OCI-LY1 (cell line): Measurements from ENCODE around the gene TM9SF4.

Source experiments
- H2AFZ ChIP-seq: fragments of 200-600 bp; sonication (generic), shearing (Covaris generic); 2 replicates; pipeline ENCODE4 v1.6.0; 2014; ENCODE audit warnings: antibody characterized with exemption, mild to moderate bottlenecking, low read length
- H3F3A ChIP-seq: fragments of 200-600 bp; sonication (generic), shearing (Covaris generic); 2 replicates; pipeline ENCODE4 v1.6.0; 2014; ENCODE audit warnings: mild to moderate bottlenecking, antibody characterized with exemption, low read length, moderate library complexity; ENCODE audit not compliant: insufficient read depth
- H3K27ac ChIP-seq: fragments of 200-600 bp; sonication (generic); 2 replicates; pipeline ENCODE4 v1.5.1; 2014; ENCODE audit warnings: low read length, mixed run types, mild to moderate bottlenecking, low read depth; ENCODE audit not compliant: poor library complexity, severe bottlenecking
- H3K27me3 ChIP-seq: fragments of 200-600 bp; sonication (generic); 2 replicates; pipeline ENCODE4 v1.6.0; 2014; ENCODE audit warnings: antibody characterized with exemption, mild to moderate bottlenecking, low read length, moderate library complexity; ENCODE audit not compliant: insufficient read depth
- H3K36me3 ChIP-seq: fragments of 200-600 bp; sonication (generic); 2 replicates; pipeline ENCODE4 v1.6.1; 2014; ENCODE audit warnings: mild to moderate bottlenecking, antibody characterized with exemption, low read length, moderate library complexity, mixed read lengths; ENCODE audit not compliant: insufficient read depth
- H3K4me1 ChIP-seq: fragments of 200-600 bp; sonication (generic); 2 replicates; pipeline ENCODE4 v1.5.1; 2014; ENCODE audit warnings: mild to moderate bottlenecking, low read length, moderate library complexity; ENCODE audit not compliant: insufficient read depth, severe bottlenecking
- H3K4me2 ChIP-seq: fragments of 200-600 bp; sonication (generic), shearing (Covaris generic); 2 replicates; pipeline ENCODE4 v1.6.1; 2014; ENCODE audit warnings: low read length
- H3K4me3 ChIP-seq: fragments of 200-600 bp; sonication (generic); 2 replicates; pipeline ENCODE4 v1.5.1; 2014; ENCODE audit warnings: low read length, low read depth, mild to moderate bottlenecking, mixed read lengths; ENCODE audit not compliant: poor library complexity, severe bottlenecking
- H3K79me2 ChIP-seq: fragments of 200-600 bp; shearing (Covaris generic); 2 replicates; pipeline ENCODE4 v1.6.1; 2016; ENCODE audit warnings: mixed run types, low read length, mixed read lengths; ENCODE audit not compliant: insufficient read depth
- H3K9ac ChIP-seq: fragments of 200-600 bp; sonication (generic), shearing (Covaris generic); 2 replicates; pipeline ENCODE4 v1.6.1; 2014; ENCODE audit warnings: mild to moderate bottlenecking, low read length, mixed read lengths
- H3K9me2 ChIP-seq: fragments of 200-600 bp; sonication (generic), shearing (Covaris generic); 2 replicates; pipeline ENCODE4 v1.6.1; 2014; ENCODE audit warnings: low read depth, mild to moderate bottlenecking, low read length, mixed read lengths
- H3K9me3 ChIP-seq: fragments of 200-600 bp; shearing (Covaris generic); 2 replicates; pipeline ENCODE4 v1.6.1; 2014; ENCODE audit warnings: low read length, mixed read lengths
- H4K20me1 ChIP-seq: fragments of 200-600 bp; sonication (generic), shearing (Covaris generic); 2 replicates; pipeline ENCODE4 v1.6.0; 2016; ENCODE audit warnings: mild to moderate bottlenecking, low read length; ENCODE audit not compliant: insufficient read depth
- EZH2 ChIP-seq: fragments of 200-600 bp; sonication (generic), shearing (Covaris generic); IDR thresholded peaks from 2 replicates; pipeline ENCODE4 v1.8.0; 2017; ENCODE audit warnings: borderline replicate concordance, mixed run types, mild to moderate bottlenecking, antibody characterized with exemption, low read length, moderate library complexity, mixed read lengths
- TF ChIP-seq, protein P1 (sequence below): fragments of 200-600 bp; sonication (generic), shearing (Covaris generic); IDR thresholded peaks from 2 replicates; pipeline ENCODE4 v1.5.1; 2017; ENCODE audit warnings: mild to moderate bottlenecking, antibody characterized with exemption, low read length, moderate library complexity, mixed read lengths

TM9SF4 gene

DNA sequence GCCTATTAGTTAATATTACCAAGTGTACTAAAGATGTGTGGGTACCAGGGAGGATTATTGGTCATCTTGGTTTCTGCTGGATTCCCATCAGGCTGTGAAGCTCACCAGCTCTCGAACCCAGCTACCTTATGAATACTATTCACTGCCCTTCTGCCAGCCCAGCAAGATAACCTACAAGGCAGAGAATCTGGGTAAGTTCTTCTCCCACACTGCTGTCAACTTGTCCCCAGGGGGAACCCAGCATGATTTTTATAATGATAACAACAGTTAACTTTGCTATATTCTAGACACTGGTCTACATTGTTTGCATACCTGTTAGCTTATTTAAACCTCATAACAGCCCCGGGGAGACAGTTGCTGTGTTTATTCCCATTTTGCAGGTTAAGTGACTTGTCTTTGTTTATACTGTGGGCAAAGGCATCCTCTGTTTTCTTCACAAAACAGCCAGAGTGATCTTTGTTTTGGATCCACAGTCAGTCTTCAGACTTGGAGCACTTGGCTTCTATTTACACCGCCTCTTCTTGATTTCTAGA, 26.5 kb downstream of the TM9SF4 start:
- Histone ChIP-seq H3F3A (no peaks in the 10 kb centered on the region), H3K4me2 (no peak overlapping the region), H3K9ac (no peak overlapping the region), H3K27me3 (no peaks in the 10 kb centered on the region), H3K27ac (no peak overlapping the region), H3K4me1 (peaks cover 17% of the 10 kb centered on the region), H3K4me3 (no peak overlapping the region), H3K36me3 (peaks cover 65% of the 10 kb centered on the region), H3K79me2 (0 out of 2 replicates have a peak, but pooled peaks cover 6% of the 10 kb centered on the region), H4K20me1 (0 out of 2 replicates have a peak, but pooled peaks cover 3% of the 10 kb centered on the region), H3K9me3 (no peaks in the 10 kb centered on the region), H3K9me2 (no peaks in the 10 kb centered on the region), H2AFZ (no peak overlapping the region)
- TF ChIP-seq, protein P1, sequence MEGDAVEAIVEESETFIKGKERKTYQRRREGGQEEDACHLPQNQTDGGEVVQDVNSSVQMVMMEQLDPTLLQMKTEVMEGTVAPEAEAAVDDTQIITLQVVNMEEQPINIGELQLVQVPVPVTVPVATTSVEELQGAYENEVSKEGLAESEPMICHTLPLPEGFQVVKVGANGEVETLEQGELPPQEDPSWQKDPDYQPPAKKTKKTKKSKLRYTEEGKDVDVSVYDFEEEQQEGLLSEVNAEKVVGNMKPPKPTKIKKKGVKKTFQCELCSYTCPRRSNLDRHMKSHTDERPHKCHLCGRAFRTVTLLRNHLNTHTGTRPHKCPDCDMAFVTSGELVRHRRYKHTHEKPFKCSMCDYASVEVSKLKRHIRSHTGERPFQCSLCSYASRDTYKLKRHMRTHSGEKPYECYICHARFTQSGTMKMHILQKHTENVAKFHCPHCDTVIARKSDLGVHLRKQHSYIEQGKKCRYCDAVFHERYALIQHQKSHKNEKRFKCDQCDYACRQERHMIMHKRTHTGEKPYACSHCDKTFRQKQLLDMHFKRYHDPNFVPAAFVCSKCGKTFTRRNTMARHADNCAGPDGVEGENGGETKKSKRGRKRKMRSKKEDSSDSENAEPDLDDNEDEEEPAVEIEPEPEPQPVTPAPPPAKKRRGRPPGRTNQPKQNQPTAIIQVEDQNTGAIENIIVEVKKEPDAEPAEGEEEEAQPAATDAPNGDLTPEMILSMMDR, result no peak
- no peak for TF ChIP-seq EZH2

DNA sequence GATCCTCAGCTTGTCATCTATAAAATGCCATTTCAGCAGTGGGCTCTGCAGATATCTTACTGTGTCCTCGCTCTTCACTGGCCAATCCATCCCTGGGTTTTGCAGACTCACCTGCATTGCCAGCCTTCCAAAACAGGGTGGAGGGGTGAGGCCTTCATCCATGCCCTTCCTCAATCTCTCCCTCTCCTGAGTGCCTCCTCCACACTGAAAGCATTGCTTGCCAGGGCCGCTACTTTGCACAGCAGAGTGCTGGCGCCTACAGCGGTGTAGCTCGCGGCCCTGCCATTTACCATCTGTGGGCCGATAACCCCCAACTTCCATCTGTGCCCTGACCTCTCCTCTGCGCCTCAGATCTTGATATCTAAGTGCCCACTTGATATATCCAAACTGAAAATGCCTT, 29.4 kb downstream of the TM9SF4 start:
- Histone ChIP-seq H2AFZ (no peak overlapping the region), H3K27me3 (no peaks in the 10 kb centered on the region), H3K27ac (peak overlapping the region; percentile 58), H3F3A (no peaks in the 10 kb centered on the region), H3K4me1 (peaks cover 17% of the 10 kb centered on the region), H3K9ac (no peak overlapping the region), H3K79me2 (no peaks in the 10 kb centered on the region), H3K9me2 (no peaks in the 10 kb centered on the region), H4K20me1 (0 out of 2 replicates have a peak, but pooled peaks cover 3% of the 10 kb centered on the region), H3K9me3 (no peaks in the 10 kb centered on the region), H3K4me2 (no peak overlapping the region), H3K36me3 (peaks cover 77% of the 10 kb centered on the region), H3K4me3 (no peak overlapping the region)
- TF ChIP-seq, protein P1, result no peak
- no peak for TF ChIP-seq EZH2

DNA sequence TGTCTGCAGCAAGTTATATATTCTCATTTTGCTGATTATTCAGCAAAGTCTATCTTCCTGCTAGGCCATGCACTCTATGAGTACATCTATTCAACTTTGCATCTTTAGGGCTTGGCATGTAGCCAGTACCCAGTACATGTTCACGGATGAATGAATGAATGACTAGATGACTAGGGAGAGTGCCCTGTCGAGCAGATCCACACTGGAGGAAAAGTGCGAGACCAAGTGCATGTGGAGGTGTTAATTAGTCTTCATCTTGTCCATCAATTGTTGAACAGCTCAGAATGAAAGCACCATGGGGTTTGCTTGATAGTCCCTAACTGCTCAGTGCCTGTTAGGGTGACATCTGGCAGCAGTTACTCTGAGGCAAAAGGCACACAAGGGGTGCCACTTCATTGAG, 30.4 kb downstream of the TM9SF4 start:
- H3K36me3 ChIP-seq, result peaks cover 87% of the 10 kb centered on the region

More for the DNA sequence above, 30.4 kb downstream of the TM9SF4 start:
- H3F3A ChIP-seq, result no peaks in the 10 kb centered on the region
- no peaks in the 10 kb centered on the region for H3K79me2 ChIP-seq
- H3K4me2 ChIP-seq, result no peak overlapping the region
- no peaks in the 10 kb centered on the region for H3K9me3 ChIP-seq
- peaks cover 17% of the 10 kb centered on the region for H3K4me1 ChIP-seq
- H3K9ac ChIP-seq, result no peak overlapping the region
- TF ChIP-seq EZH2, result no peak
- TF ChIP-seq, protein P1, result no peak
- no peaks in the 10 kb centered on the region for H3K9me2 ChIP-seq
- 0 out of 2 replicates have a peak, but pooled peaks cover 3% of the 10 kb centered on the region for H4K20me1 ChIP-seq
- H2AFZ ChIP-seq, result no peak overlapping the region
- no peaks in the 10 kb centered on the region for H3K27me3 ChIP-seq
- no peak overlapping the region for H3K4me3 ChIP-seq
- peak overlapping the region; percentile 58 for H3K27ac ChIP-seq
